Measurements from ENCODE around the gene IL1RN.

Gene IL1RN

DNA sequence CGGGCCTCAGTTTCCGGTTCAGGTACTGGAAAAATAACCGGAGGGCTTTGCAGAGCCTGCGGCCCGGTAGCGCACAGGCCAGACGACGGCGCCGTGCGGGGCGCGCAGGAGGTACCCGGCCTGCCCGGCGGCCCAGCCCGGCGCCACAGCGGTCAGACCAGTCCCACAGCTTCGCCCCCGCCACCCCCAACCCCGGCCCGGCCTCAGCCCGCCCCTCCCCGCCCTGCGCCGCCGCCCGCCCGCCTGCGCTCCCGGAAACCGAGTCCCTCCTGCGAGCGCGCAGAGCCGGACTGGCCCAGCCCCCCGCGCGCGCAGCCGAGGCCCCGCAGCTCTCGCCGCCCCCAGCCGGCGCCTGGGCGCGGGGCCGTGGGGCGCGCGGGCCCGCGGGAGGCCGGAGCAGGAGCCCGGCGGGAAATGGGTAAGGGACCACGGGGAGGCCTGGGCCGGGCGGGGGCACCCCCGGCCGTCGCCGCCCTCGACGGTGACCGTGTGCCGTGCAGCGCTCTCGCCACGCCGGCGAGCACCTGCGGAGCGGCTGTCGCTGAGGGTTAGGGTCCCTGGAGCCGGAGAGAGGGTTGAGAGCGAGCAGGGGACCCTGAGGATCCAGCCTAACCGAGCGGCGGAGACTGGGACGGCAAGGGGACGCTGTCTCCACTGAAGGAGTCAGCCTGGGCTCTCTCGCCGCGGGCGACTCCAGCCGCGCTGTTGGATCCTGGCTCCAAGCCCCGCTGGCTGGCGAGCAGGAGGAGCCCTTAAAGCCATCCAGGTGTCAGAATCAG, 29.9 kb downstream of the IL1RN start:
- peak; percentile 45 for DNase-seq

DNA sequence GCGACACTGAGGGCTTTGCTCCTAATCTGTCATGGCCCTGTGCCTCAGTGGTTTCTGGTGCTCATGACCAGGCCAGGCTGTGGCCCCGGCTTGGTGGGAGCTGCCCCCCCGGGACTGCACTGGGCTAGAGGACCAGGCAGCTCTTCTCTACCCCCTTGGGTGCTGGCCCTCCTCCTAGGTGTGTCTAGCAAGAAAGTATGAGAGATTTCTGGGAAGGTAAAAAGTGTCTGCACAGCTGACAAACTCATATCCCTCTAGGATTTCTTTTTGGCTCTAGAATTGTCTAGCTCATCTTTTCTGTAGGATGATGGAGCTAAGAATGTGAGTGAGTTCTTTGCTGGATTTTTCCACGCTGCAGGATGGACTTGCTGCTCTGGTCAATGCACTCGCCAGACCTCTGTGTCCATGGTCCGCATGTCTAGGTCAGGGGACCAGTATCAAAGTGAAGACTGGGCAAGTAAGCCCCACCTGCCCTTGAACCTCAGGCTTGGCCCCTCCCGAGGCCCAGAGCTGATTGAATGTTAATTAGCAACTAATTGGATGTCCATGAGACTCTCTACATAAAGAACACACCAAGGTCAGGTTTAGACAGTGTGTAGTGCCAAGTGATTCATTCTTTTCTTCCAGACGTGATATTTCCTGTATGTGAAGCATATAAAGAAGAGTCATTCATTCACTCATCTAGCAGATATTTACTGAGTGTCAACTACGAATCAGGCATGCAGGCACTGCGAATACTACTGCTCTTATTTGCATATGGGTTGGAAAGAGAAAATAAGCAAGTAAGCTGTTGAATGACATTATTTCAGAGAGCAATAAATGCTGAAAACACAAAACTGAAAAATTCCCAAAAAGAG, 30.7 kb downstream of the IL1RN start:
- peak; percentile 11 for DNase-seq

DNA sequence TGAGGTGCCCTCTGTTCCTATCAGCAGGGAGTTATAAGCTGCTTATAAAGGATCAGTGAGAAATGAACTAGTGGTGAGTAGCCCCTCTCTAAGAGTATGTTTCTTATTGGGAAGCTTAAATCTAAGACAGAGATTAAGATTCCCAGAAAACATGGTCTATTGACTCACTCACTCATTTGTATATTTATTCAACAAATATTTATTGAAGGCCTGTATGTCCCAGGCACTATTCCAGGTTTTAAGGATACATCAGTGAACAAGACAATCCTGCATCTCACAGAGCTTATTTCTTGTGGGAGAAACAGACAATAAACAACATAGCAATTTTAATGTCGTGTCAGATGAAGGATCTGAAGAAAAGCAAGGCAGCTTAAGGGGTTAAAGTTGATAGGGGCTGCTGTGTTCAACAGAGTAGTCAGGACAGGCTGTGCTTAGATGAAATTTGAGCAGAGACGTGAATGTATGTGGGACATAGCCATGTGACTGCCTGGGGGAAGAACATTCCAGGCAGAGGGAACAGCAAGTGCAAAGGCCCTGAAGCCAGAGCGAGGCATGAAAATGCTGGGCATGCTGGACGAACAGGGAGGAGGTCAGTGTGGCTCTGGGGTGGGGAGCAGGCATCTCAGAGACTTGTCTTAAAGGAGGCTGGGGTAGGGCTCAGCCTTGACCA, 31.6 kb downstream of the IL1RN start:
- DNase-seq, result no peak

DNA sequence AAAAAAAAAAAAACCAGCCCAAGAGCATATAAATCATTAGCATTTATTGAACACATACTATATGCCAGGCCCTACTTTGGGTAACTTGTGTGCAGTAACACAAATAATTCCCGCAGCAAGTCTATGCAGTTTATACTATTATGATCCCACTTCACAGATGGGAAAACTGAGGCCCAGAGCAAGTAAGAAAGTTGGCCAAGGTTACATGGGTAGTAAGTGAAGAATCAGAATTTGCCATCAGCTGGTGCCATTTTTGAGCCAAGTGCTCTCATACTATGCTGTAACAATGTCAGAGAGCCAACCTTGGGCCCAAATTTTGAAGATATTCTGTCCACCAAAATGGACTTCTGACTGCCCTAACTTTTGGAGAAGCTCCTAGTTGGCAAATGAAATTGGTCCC, 32.9 kb downstream of the IL1RN start:
- DNase-seq, result no peak

DNA sequence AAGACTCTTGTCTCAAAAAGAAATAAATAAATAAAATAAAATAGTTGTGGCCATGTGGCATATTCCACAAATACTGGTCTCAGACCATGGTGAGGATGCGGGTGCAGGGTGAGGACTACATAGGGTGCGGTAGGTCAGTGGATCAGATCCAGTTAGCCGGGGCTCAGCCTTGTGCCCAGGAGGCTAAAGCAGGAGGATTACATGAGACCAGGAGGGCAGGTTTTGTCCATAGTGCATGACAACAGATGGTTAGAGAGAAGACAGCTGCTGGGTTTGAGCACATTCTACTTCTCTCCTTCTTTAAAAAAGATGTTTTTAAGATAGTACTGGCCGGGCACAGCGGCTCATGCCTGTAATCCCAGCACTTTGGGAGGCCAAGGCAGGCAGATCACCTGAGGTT, 33.6 kb downstream of the IL1RN start:
- no peak for DNase-seq

DNA sequence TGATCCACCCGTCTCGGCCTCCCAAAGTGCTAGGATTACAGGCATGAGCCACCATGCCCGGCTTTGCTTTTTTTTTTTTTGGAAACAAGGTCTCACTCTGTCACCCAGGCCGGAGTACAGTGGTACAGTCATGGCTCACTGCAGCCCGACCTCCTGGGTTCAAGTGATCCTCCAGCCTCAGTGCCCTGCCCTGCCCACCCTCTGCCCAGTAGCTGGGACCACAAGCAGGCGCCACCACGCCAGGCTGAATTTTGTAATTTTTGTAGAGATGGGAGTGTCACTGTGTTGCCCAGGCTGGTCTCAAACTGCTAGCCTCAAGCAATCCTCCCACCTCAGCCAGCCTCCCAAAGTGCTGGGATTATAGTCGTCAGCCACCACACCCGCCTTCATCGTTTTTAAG, 34.8 kb downstream of the IL1RN start:
- no peak for DNase-seq

DNA sequence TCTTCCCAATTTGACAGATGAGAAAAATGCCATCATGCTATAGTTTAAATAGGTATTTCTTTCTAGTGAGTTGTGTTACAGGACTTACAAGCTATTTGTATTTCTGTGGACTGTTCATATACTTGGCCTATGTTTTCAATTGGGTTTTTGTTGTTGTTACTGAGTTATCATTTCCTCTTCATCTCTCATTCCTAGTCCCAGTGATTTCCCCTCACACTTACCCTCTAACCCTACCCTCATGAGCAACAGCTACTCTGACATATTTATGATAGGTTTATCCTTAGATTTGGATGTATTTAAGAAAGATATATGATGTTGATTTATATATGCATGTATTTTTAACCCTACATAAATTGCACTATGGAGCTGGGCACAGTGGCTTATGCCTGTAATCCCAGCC, 35.5 kb downstream of the IL1RN start:
- DNase-seq, result no peak

DNA sequence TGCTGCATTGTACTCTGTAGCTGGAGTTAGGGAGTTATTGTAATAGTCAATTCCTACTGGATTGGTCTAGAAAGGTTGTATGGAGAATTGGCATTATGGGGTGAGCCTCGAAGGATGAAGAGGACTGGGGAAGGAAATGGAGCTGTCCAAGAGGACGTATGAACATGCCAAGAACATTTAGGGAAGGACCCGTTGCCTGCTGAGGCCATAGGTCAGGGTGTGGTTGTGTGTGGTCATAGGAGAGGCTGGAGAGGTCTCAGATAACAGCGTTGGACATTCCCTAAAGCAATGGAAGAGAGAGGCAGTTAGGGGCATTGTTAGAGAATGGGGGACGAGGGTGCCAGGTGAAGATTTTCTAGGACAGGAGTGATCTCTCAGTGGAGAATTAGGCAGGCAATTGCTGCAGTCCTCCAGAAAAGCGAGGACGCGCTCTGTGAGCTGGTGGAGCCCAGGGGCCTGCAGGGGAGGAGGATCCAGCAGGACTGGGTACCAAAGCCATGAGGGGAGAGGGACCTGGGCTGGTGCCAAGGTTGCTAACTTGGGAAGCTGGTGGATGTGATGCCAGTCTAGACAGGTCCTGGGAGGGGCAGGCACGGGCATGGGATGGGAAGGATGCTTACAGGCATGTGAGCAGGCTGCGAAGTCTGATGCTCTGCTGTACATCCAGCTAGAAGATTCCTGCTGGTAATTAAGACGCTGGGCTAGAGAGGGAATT, 37.0 kb downstream of the IL1RN start:
- DNase-seq, result no peak

DNA sequence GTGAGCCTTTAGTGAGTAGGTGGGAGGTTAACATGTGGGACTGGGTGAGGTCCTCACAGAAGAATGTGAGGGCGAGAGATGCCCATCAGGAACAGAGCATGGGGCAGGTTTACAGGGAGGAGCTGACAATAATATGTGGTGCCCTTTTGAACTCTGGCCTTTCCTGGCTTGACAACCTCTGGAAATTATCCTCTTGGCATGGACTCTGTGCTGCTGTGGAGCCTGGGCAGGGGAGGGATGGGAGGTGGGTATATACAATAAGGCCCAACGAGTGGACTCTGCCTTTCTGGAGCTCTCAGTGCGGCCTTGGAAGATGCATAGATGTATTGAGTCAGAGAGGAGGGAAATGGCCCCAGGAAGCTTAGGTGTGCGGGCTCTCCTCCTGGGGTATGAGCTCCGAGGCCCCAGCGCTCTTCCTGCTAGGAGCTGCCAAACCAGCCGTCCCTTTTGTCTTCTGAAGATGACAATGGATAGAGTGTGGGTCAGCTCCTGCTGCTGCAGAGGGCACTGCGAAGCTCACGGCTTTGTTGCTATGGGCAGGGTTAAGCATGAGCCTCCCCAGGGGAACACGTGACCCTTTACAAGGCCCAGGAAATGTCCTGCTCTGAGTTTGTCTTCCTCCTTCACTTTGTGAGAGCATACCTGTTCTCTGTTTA, 37.7 kb downstream of the IL1RN start:
- peak; percentile 7 for DNase-seq

DNA sequence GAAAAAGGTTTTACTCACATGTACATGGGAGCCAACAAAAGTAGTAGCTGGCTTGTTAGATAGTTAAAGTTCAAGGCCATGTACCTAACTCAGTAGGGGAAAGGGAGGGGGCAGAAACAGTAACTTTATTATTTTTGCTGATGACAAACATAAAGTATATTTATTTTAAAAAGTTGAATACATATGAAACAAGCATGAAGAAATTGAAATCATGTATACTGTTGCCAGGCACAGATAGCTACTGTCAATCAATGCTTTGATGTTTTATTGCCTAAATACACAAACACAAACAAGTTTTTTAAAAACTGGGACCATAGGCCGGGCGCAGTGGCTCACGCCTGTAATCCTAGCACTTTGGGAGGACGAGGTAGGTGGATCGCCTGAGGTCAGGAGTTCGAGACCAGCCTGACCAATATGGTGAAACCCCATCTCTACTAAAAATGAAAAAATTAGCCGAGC, 38.8 kb downstream of the IL1RN start:
- DNase-seq, result no peak

DNA sequence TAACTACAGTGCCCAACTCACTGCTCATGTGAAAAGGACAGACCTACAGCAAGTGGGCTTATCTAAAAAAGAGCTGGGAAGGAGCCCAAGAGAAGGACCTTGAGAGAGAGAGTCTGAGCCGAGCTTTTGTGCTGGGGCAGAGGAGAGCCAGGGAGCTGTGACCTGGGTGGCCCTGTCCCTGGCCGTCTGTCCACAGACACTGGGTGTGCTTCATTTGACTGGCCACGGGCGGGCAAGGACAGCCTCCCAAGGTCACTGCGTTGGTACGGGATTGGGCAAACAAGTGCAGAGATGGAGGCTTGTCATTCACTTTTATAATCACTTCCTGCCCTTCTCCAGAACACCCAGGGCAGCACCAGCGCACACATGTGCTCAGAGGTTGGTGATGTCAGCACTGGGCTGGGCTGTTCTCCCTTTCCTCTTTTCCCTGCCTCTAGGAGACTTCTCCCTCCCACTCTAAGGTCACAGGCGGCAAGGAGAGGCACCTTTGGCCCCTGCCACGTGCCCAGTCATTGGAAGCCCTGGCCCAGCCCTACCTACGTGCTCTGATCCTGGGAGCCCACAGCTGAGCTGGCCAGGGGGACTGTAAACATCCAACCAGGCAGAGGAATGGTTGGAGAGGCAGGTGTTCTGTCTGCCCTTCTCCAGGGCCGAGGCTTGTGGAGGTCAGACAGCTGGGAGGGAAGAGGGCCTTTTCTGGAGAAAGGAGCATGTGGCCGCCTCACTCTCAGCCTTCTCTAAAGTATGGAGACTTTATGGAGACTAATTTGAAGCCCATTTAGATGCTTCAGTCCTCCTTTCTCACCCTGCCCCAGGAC, 39.9 kb downstream of the IL1RN start:
- DNase-seq, result peak; percentile 62

DNA sequence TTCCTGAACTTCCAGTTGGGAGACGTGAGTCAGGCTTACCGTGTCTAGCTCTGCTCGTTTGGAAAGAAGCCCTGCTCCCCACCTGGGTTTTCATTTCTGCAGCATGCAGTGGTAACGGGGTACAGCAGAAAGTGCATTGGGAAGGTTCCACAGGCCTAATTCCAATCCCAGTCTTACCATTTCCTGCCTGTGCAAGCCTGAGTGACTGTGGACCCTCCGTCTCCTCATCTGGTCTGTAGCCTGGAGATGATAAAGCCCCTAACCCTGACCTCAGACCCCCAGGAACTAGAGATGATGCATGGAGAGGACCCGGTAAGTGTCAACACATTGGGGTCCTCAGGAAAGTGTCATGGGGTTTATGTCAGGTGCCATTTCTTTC, 40.6 kb downstream of the IL1RN start:
- DNase-seq, result no peak

DNA sequence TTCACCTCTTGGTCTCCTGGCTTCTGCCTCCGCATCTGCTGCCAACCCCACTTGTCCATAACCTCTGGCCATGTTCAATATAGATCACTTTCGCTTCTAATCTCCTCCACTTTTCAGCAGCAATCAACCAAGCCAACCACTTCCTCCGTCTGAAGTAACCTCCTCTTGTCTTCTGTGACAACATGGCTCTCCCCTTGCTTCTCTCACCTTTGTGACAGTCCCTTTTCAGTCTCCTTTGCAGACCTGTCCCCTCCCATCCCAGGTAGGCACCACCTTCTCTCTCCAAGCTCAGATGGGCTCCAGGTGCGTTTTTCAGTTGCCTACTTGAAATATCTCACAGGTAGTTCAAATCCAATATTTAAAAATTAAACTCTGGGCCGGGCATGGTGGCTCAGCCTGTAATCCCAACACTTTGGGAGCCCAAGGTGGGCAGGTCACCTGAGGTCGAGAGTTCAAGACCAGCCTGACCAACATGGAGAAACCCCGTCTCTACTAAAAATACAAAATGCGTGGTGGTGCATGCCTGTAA, 41.7 kb downstream of the IL1RN start:
- DNase-seq, result no peak

DNA sequence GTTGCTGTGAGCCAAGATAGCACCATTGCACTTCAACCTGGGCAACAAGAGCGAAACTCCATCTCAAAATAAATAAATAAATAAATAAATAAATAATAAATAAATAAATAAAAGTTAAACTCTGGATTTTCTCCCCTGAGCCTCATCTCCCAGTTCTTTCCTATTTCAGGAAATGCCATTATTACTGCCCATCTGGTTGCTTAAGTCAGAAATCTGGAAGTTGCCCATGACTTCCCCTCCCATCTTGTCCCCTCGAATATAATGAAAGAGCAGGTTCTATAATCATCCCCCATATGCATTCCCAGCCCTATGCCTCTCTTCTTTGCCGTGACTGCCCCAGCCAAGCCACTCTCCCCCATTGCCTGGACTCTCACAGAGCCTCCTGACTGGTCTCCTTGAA, 42.2 kb downstream of the IL1RN start:
- no peak for DNase-seq

DNA sequence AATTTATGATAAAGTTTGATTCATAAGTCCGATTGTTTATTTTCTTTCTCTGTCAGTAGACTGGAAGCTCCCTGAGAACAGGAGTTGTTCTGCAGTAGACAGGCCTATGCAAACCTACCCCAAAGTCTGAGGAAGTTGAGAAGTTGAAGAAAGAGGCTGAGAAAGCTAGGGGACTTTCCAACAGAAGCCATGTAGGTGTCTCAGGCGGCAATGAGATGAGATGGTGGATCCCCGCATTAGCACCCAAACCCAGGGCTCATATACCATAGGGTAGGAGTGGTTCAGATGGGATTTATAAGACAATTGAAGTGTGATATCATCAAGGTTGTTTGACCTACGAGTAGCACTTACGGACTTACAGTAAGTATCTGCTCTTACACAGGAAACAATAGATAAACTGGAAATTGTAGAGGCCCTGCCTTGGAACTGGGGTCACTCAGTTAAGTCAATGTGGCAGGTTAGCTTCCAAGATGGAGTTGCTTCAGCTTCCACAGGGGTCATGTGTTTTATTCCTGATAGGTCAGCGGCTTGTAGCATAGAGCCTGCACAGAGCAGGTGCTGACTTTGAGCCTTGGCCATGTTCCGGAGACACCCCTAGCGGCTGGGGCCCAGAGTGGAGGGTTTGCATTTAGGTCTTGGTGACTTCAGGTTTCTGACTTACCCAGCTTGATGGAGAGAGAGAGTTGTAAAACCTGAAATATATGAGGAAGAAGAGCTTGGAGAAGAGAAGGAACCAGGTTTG, 44.1 kb downstream of the IL1RN start:
- no peak for DNase-seq

DNA sequence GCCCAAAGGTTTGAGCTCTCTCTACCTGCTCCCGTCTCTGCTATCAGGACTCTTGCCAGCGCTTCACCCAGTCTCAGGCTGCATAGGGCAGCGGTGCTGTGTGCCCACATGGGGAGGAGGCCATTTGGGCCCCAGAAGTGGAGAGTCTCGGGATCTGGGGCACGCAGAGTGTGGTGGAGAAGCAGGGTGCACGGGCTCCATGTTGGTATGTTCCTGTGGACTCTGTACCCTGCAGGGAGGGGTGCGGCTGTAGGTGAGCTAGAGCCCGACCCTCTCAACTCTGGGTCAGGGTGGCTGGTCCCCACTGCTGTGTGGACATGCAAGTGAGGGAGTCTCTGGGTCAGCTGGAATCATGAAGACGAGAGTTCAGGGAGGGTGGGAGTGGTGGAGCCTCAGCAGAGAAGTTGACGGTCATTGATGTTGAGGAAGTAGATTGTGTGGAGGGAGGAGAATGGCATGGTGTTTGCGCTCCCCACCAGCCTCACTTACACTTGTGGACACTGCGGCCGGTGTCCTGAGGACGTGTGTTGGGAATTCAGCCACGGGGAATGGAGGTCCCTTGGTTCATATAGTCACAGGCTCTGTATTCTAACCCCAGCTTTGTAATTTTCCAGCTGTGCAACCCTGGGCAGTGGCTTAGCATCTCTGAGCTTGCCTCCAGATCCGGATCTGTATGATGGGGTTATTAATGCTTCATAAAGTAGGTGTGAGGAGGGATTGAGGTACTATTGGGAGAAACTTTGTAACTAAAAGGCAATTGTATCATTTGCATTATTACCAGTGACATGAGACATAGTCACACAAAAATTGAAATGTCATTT, 45.5 kb downstream of the IL1RN start:
- DNase-seq, result no peak

DNA sequence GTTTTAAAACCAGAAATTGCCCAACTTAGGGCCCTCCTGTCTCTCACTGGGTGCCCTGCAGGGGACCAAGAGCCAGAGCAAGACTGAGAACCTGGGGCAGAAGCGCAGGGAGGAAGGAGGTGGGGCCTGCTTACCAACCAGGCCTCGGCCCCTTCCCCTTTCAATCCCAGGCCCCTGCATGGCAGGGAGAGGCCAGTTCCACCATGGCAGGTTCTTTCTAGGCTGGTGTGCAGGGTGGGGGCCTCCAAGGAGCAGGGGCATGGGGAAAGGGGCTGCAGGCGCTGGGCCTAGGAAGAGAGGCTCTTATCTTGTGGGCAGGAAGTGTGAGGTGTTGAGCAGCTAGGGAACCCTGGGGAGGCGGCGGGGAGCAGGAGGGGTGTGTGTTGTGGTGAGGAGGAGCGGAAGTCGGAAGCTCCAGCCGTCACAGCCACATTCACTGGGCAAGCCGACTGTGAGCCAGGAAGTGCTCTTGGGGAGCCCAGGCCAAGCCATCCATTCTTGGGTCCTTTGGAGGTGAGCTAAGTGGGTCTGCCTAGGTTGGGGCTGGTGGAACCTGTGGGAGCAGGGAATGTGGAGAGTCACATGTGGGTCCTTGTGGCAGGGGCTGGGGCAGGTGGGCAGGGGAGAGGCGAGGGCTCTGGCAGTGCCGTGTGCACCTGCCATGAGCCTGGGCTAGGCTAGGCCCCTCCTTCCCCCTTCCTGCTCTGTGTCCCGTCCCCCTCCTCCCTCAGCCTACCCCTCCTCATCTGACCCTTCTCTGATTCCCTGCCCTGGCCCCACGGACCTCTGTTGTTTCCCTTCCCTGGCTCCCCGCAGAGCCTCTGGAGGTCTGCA, 46.4 kb downstream of the IL1RN start, which contains the start of gene PSD4:
PSD4 (plus strand) TSS at position 430 of the 834 bp plus-strand sequence. CDS start 8,486 bp downstream, outside the sequence.
- DNase-seq, result no peak

DNA sequence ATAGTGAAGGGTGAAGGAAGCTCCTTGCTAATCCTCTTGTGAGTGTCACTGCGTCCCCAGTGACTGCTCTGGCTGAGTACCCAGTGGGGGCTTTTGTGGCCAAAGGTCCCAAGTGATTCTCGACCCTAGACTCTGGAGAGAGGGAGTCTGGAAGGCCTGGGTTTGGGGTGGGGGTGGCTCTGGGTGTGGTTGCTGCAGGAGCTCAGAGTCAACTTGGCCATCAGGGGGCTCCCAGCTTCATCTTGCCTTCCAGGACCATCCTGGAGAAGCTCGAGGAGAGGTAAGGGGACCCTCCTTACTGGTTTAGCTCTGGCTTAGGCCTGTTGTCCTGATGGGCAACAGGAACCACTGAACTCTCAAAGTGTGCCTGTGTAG, 47.0 kb downstream of the IL1RN start:
- no peak for DNase-seq
